IMR-90 (cell line): ENCODE measurements around the gene ITFG2. TPM values are rescaled to one million over a fixed set of nuclear protein-coding genes. Genes with fewer than 3 reads are reported as not detected.

Experiments
- ATAC-seq: fragments of 200-7000 bp; cut with Tn5 transposase; 2 replicates; pipeline ENCODE4 v1.9.1; 2020; ENCODE audit warnings: low read depth, mild to moderate bottlenecking, moderate library complexity
- BruUV-seq: library from RNA; stranded (reverse); fragments of 400-500 nt; replicated peaks from 2 replicates; lab custom pipeline; 2021; lab: Mats Ljungman, UMichigan
- CTCF ChIA-PET: fragments of 300-600 bp; formaldehyde crosslinking; extraction: SDS; loops from one replicate; lab custom pipeline; 2021; ENCODE audit warnings: antibody characterized with exemption; lab: Yijun Ruan, JAX
- POLR2A ChIA-PET: fragments of 300-600 bp; sonication (Branson Sonifier 250); formaldehyde crosslinking; loops from one replicate; lab custom pipeline; 2022; ENCODE audit warnings: antibody characterized with exemption; ENCODE audit not compliant: unreplicated experiment; lab: Charles Lee
- DNase-seq: peaks from one replicate; pipeline ENCODE4 v3.0.0; 2013
- H2AFZ ChIP-seq: replicated peaks from 2 replicates; pipeline ENCODE3; 2013; ENCODE audit warnings: low read length, mild to moderate bottlenecking; ENCODE audit not compliant: poor library complexity
- H2AK5ac ChIP-seq: 2 replicates; pipeline ENCODE4 v1.6.1; 2013; ENCODE audit warnings: low read depth, low read length, inconsistent platforms
- H2AK9ac ChIP-seq: replicated peaks from 2 replicates; pipeline ENCODE3; 2013; ENCODE audit warnings: mild to moderate bottlenecking, low read depth, low read length, moderate library complexity; ENCODE audit not compliant: poor library complexity
- H2BK120ac ChIP-seq: 2 replicates; pipeline ENCODE4 v1.6.1; 2013; ENCODE audit warnings: low read depth, low read length, inconsistent platforms
- H2BK15ac ChIP-seq: 3 replicates; pipeline ENCODE4 v1.6.1; 2013; ENCODE audit warnings: low read depth, low read length, inconsistent platforms
- H2BK20ac ChIP-seq: 2 replicates; pipeline ENCODE4 v1.6.1; 2013; ENCODE audit warnings: low read depth, mild to moderate bottlenecking, inconsistent platforms, low read length, moderate library complexity
- H2BK5ac ChIP-seq: 2 replicates; pipeline ENCODE4 v1.6.1; 2013; ENCODE audit warnings: mild to moderate bottlenecking, low read depth, low read length, inconsistent platforms; ENCODE audit not compliant: poor library complexity, severe bottlenecking
- H3K14ac ChIP-seq: replicated peaks from 2 replicates; pipeline ENCODE4 v1.6.1; 2013; ENCODE audit warnings: low read depth, low read length, inconsistent platforms
- H3K18ac ChIP-seq: 2 replicates; pipeline ENCODE4 v1.6.1; 2013; ENCODE audit warnings: low read depth, low read length, control low read depth
- H3K23ac ChIP-seq: 2 replicates; pipeline ENCODE4 v1.6.1; 2013; ENCODE audit warnings: low read depth, low read length, inconsistent platforms
- H3K27ac ChIP-seq: 2 replicates; pipeline ENCODE4 v1.5.1; 2013; ENCODE audit warnings: mild to moderate bottlenecking, control low read depth, low read length; ENCODE audit not compliant: insufficient read depth
- H3K27me3 ChIP-seq: 2 replicates; pipeline ENCODE4 v1.6.1; 2013; ENCODE audit warnings: low read length; ENCODE audit not compliant: control insufficient read depth, insufficient read depth
- H3K36me3 ChIP-seq: 2 replicates; pipeline ENCODE4 v1.6.1; 2013; ENCODE audit warnings: low read length, mixed read lengths; ENCODE audit not compliant: control insufficient read depth, insufficient read depth
- H3K4ac ChIP-seq: 2 replicates; pipeline ENCODE4 v1.6.1; 2013; ENCODE audit warnings: low read depth, low read length, inconsistent platforms
- H3K4me1 ChIP-seq: 2 replicates; pipeline ENCODE4 v1.6.1; 2013; ENCODE audit warnings: low read length, mixed read lengths; ENCODE audit not compliant: control insufficient read depth, insufficient read depth
- H3K4me2 ChIP-seq: 2 replicates; pipeline ENCODE4 v1.6.1; 2013; ENCODE audit warnings: low read depth, mild to moderate bottlenecking, control low read depth, low read length, moderate library complexity
- H3K4me3 ChIP-seq: 2 replicates; pipeline ENCODE4 v1.5.1; 2013; ENCODE audit warnings: low read depth, mild to moderate bottlenecking, control low read depth, low read length, moderate library complexity; ENCODE audit not compliant: insufficient read depth
- H3K56ac ChIP-seq: 2 replicates; pipeline ENCODE4 v1.6.1; 2013; ENCODE audit warnings: low read length, inconsistent platforms; ENCODE audit not compliant: insufficient read depth; ENCODE audit errors: extremely low read depth
- H3K79me1 ChIP-seq, 2 experiments: 2 replicates each; pipeline ENCODE4 v1.6.1; 2013; ENCODE audit warnings: low read length in 2 of 2, inconsistent platforms in 1 of 2, low read depth in 1 of 2
- H3K9ac ChIP-seq: 2 replicates; pipeline ENCODE4 v1.6.1; 2013; ENCODE audit warnings: low read depth, low read length, control low read depth
- H3K9me1 ChIP-seq: 2 replicates; pipeline ENCODE4 v1.6.1; 2013; ENCODE audit warnings: low read length, inconsistent platforms; ENCODE audit not compliant: insufficient read depth
- H3K9me3 ChIP-seq: 2 replicates; pipeline ENCODE4 v1.6.1; 2013; ENCODE audit warnings: low read length; ENCODE audit not compliant: control insufficient read depth, insufficient read depth
- H4K20me1 ChIP-seq: 2 replicates; pipeline ENCODE4 v1.6.1; 2013; ENCODE audit warnings: low read length, inconsistent platforms; ENCODE audit not compliant: insufficient read depth
- H4K5ac ChIP-seq: 2 replicates; pipeline ENCODE4 v1.6.1; 2013; ENCODE audit warnings: mild to moderate bottlenecking, low read depth, low read length, control low read depth
- H4K8ac ChIP-seq, 2 experiments: 2 replicates each; pipeline ENCODE4 v1.6.1; 2013; ENCODE audit warnings: low read depth in 2 of 2, low read length in 2 of 2, control low read depth in 1 of 2, inconsistent platforms in 1 of 2
- H4K91ac ChIP-seq: 2 replicates; pipeline ENCODE4 v1.6.1; 2013; ENCODE audit warnings: low read depth, low read length, inconsistent platforms; ENCODE audit not compliant: insufficient read depth
- RFX5 ChIP-seq: IDR thresholded peaks from 2 replicates; pipeline ENCODE4 v1.8.0; 2012; ENCODE audit warnings: low read depth, mild to moderate bottlenecking, low read length, moderate library complexity
- SMC3 ChIP-seq: fragments of 150-350 bp; IDR thresholded peaks from 2 replicates; pipeline ENCODE4 v1.6.1; 2016; ENCODE audit warnings: low read depth, mild to moderate bottlenecking, antibody characterized with exemption, low read length, moderate library complexity
- WGBS, 2 experiments: methylation state at CpG; one replicate each; pipeline versions ENCODE4 v1.1.5 to v1.1.7; 2013; ENCODE audit warnings: missing lambda C conversion rate in 2 of 2; ENCODE audit not compliant: insufficient read length in 1 of 2; ENCODE audit errors: extremely low coverage in 2 of 2; 5-methylcytosine and 5-hydroxymethylcytosine counted together
- dilution Hi-C: fragments of 300-500 bp; cut with HindIII; formaldehyde crosslinking; loops from one replicate; pipeline ENCODE4 v1.14.3; 2018; ENCODE audit warnings: low sequenced_read_pairs; ENCODE audit not compliant: unreplicated experiment
- in situ Hi-C: fragments of 300-500 bp; cut with MboI; formaldehyde crosslinking; loops from 3 replicates; pipeline ENCODE4 v1.14.3; 2019; ENCODE audit warnings: low sequenced_read_pairs, inconsistent platforms, mixed read lengths
- intact Hi-C: fragments of 100-400 bp; cut with micrococcal nuclease; formaldehyde crosslinking; loops from 2 replicates; pipeline ENCODE4 v1.10.0; 2022
- polyA plus RNA-seq, 3 experiments: library from polyadenylated mRNA; depleted of rRNA; stranded (reverse); fragments of >200 nt; gene quantifications; 2 replicates each; pipeline ENCODE4 v1.2.3, GENCODE V29; 2012; ENCODE audit warnings: low replicate concordance in 1 of 3
- total RNA-seq: library from RNA; depleted of rRNA; stranded (reverse); fragments of >200 nt; gene quantifications from 2 replicates; pipeline ENCODE4 v1.2.3, GENCODE V29; 2012

ITFG2 gene
- total and polyA plus RNA-seq, 2 of the 4 experiments (the other 2 are of a cell fraction), result 20.3 to 25.5 TPM

GRCh38 chr12:2864198-2864597, 51.7 kb downstream of the ITFG2 start:
- Histone ChIP-seq H3K14ac (no peak overlapping the region), H3K4me2 (no peak overlapping the region), H4K20me1 (no peaks in the 10 kb centered on the region), H2BK15ac (no peak overlapping the region), H4K91ac (no peak overlapping the region), H3K4me1 (peaks cover 7% of the 10 kb centered on the region), H2BK5ac (no peak overlapping the region), H4K8ac (no peak overlapping the region), H2AK5ac (no peak overlapping the region), H2AK9ac (no peak overlapping the region), H3K9me3 (no peaks in the 10 kb centered on the region), H3K23ac (no peak overlapping the region), H3K9ac (no peak overlapping the region), H2AFZ (no peak overlapping the region), H3K79me1 (peaks cover 3 to 27% of the 10 kb centered on the region in 2 experiments; a peak in 3 of 4 replicates), H3K18ac (no peak overlapping the region), H3K27ac (no peak overlapping the region), H4K5ac (no peak overlapping the region), H3K4ac (no peak overlapping the region), H2BK120ac (no peak overlapping the region), H3K4me3 (no peak overlapping the region), H3K9me1 (peaks cover 9% of the 10 kb centered on the region), H3K56ac (no peak overlapping the region), H3K27me3 (no peaks in the 10 kb centered on the region), H3K36me3 (peaks cover 25% of the 10 kb centered on the region), H2BK20ac (no peak overlapping the region)
- ATAC-seq (no peak), DNase-seq (no peak)
- ChIA-PET CTCF (interaction anchor here (0.6 to 1.6 kb wide), 2 partner anchors 10 to 108 kb away, joined by 3 to 6 read pairs; no protein-coding TSS in a partner anchor), POLR2A (no interaction called here)
- WGBS, 2 experiments, result 100% methylated on average over 5 of the region's 9 CpGs; no CpG with 5 or more reads in 1 of the 2 experiments
- in situ Hi-C loops, result no loop called here
- dilution Hi-C loops, result no loop called here
- intact Hi-C loops, result no loop called here
- TF ChIP-seq RFX5 (no peak), SMC3 (no peak)
- BruUV-seq, result no TSS peak
